H1 (cell line): Measurements from ENCODE around the gene ERC1. TPM values are rescaled to one million over a fixed set of nuclear protein-coding genes. Genes with fewer than 3 reads are reported as not detected.

Source experiments
- CTCF ChIA-PET: fragments of 300-600 bp; sonication (Branson Sonifier 250); formaldehyde crosslinking; loops from one replicate; lab custom pipeline; 2021; ENCODE audit not compliant: partially characterized antibody; lab: Charles Lee
- POLR2A ChIA-PET: fragments of 300-600 bp; sonication (Branson Sonifier 250); formaldehyde crosslinking; loops from one replicate; lab custom pipeline; 2021; ENCODE audit warnings: inconsistent platforms; ENCODE audit not compliant: partially characterized antibody; lab: Charles Lee
- DNase-seq, 2 experiments: peaks; one replicate each; pipeline versions ENCODE4 v3.0.0 to v3.0.0-alpha.2; 2010 to 2022; ENCODE audit warnings: low spot score in 2 of 2, low read depth in 1 of 2, mixed read lengths in 1 of 2
- FAIRE-seq: peaks from 2 replicates; lab custom pipeline; 2011; peaks lifted over from hg19 to GRCh38; lab: Jason Lieb, UNC
- H2AFZ ChIP-seq: 2 replicates; pipeline ENCODE4 v1.8.1; 2012; ENCODE audit warnings: low read length, inconsistent platforms
- H2AK5ac ChIP-seq: 2 replicates; pipeline ENCODE4 v1.6.1; 2013; ENCODE audit warnings: low read depth, low read length
- H2BK120ac ChIP-seq: replicated peaks from 2 replicates; pipeline ENCODE3; 2013; ENCODE audit warnings: low read depth, low read length, inconsistent platforms
- H2BK12ac ChIP-seq: 2 replicates; pipeline ENCODE4 v1.6.1; 2013; ENCODE audit warnings: low read depth, low read length
- H2BK15ac ChIP-seq: 2 replicates; pipeline ENCODE4 v1.6.1; 2013; ENCODE audit warnings: low read length
- H2BK20ac ChIP-seq: 2 replicates; pipeline ENCODE4 v1.6.1; 2013; ENCODE audit warnings: low read length
- H2BK5ac ChIP-seq: 2 replicates; pipeline ENCODE4 v1.6.1; 2013; ENCODE audit warnings: low read depth, low read length
- H3K14ac ChIP-seq: 2 replicates; pipeline ENCODE4 v1.6.1; 2013; ENCODE audit warnings: inconsistent platforms; ENCODE audit not compliant: insufficient read length
- H3K18ac ChIP-seq: 2 replicates; pipeline ENCODE4 v1.6.1; 2013; ENCODE audit warnings: low read length; ENCODE audit errors: extremely low read depth
- H3K23ac ChIP-seq: 2 replicates; pipeline ENCODE4 v1.6.1; 2013; ENCODE audit warnings: inconsistent platforms; ENCODE audit not compliant: insufficient read length
- H3K23me2 ChIP-seq: 2 replicates; pipeline ENCODE4 v1.6.1; 2013; ENCODE audit warnings: low read depth, low read length
- H3K27ac ChIP-seq: 2 replicates; pipeline ENCODE4 v1.6.1; 2011; ENCODE audit warnings: low read depth, low read length, inconsistent platforms
- H3K27me3 ChIP-seq, 4 experiments: replicated peaks in 1 of 4; 1 replicate in 1 of 4; 2 replicates in 3 of 4; pipeline versions ENCODE4 v1.6.1 to v1.8.1; 2011 to 2013; ENCODE audit warnings: low read length in 3 of 4, mild to moderate bottlenecking in 3 of 4, inconsistent platforms in 2 of 4, mixed read lengths in 2 of 4, moderate library complexity in 1 of 4; ENCODE audit not compliant: control insufficient read depth in 3 of 4, insufficient read depth in 3 of 4; ENCODE audit errors: extremely low read depth in 1 of 4
- H3K36me3 ChIP-seq, 4 experiments: 2 replicates each; pipeline versions ENCODE4 v1.6.1 to v1.8.1; 2011 to 2013; ENCODE audit warnings: mild to moderate bottlenecking in 4 of 4, low read length in 3 of 4, moderate library complexity in 2 of 4, control low read depth in 1 of 4, inconsistent platforms in 1 of 4; ENCODE audit not compliant: insufficient read depth in 4 of 4, control insufficient read depth in 2 of 4
- H3K4ac ChIP-seq: replicated peaks from 2 replicates; pipeline ENCODE3; 2013; ENCODE audit warnings: low read length, low read depth, mixed read lengths, inconsistent platforms; ENCODE audit not compliant: insufficient read length
- H3K4me1 ChIP-seq, 4 experiments: replicated peaks in 1 of 4; 1 replicate in 1 of 4; 2 replicates in 3 of 4; pipeline versions ENCODE4 v1.6.1 to v1.8.1; 2011 to 2013; ENCODE audit warnings: low read length in 3 of 4, inconsistent platforms in 2 of 4, mixed read lengths in 1 of 4; ENCODE audit not compliant: insufficient read depth in 4 of 4, control insufficient read depth in 3 of 4
- H3K4me2 ChIP-seq, 2 experiments: 2 replicates each; pipeline versions ENCODE4 v1.6.1 to v1.8.1; 2011 to 2013; ENCODE audit warnings: low read depth in 2 of 2, low read length in 2 of 2, control low read depth in 1 of 2, inconsistent platforms in 1 of 2, mild to moderate bottlenecking in 1 of 2; ENCODE audit not compliant: insufficient read depth in 1 of 2
- H3K4me3 ChIP-seq, 4 experiments: fragments of 200-600, 300-600 bp in 1 of 4; sonication (generic), shearing (Covaris generic), sonication (Bioruptor Twin) in 1 of 4; 2 replicates each; pipeline versions ENCODE4 v1.5.1 to v1.8.1; 2011 to 2016; ENCODE audit warnings: low read length in 4 of 4, low read depth in 3 of 4, control low read depth in 2 of 4, inconsistent platforms in 2 of 4, mild to moderate bottlenecking in 2 of 4, mixed read lengths in 1 of 4, moderate library complexity in 1 of 4; ENCODE audit not compliant: insufficient read depth in 2 of 4; ENCODE audit errors: extremely low read depth in 1 of 4
- H3K56ac ChIP-seq: replicated peaks from 2 replicates; pipeline ENCODE3; 2013; ENCODE audit warnings: low read depth, mild to moderate bottlenecking, mixed read lengths, low read length, inconsistent platforms; ENCODE audit not compliant: insufficient read length
- H3K79me1 ChIP-seq: 2 replicates; pipeline ENCODE4 v1.6.1; 2013; ENCODE audit warnings: low read depth, low read length, control low read depth
- H3K79me2 ChIP-seq, 2 experiments: 2 replicates each; pipeline versions ENCODE4 v1.6.1 to v1.8.1; 2012 to 2013; ENCODE audit warnings: low read length in 2 of 2, mild to moderate bottlenecking in 2 of 2, inconsistent platforms in 1 of 2; ENCODE audit not compliant: insufficient read depth in 2 of 2, control insufficient read depth in 1 of 2
- H3K9ac ChIP-seq, 4 experiments: replicated peaks in 1 of 4; 1 replicate in 1 of 4; 2 replicates in 3 of 4; pipeline versions ENCODE4 v1.6.1 to v1.8.1; 2011 to 2013; ENCODE audit warnings: low read depth in 3 of 4, low read length in 3 of 4, control low read depth in 2 of 4, mild to moderate bottlenecking in 2 of 4, moderate library complexity in 2 of 4, inconsistent platforms in 1 of 4; ENCODE audit errors: extremely low read depth in 1 of 4
- H3K9me3 ChIP-seq, 2 experiments: 2 replicates each; pipeline versions ENCODE4 v1.6.1 to v1.8.1; 2012 to 2013; ENCODE audit warnings: mild to moderate bottlenecking in 2 of 2, moderate library complexity in 2 of 2, control low read depth in 1 of 2, inconsistent platforms in 1 of 2, low read depth in 1 of 2, low read length in 1 of 2, mixed read lengths in 1 of 2; ENCODE audit not compliant: insufficient read depth in 2 of 2
- H4K20me1 ChIP-seq, 2 experiments: replicated peaks in 1 of 2; 2 replicates each; pipeline versions ENCODE3 to v1.8.1; 2011 to 2013; ENCODE audit warnings: inconsistent platforms in 2 of 2, low read length in 2 of 2, mild to moderate bottlenecking in 1 of 2; ENCODE audit not compliant: insufficient read depth in 2 of 2, control insufficient read depth in 1 of 2
- H4K5ac ChIP-seq: 2 replicates; pipeline ENCODE4 v1.6.1; 2013; ENCODE audit warnings: low read length, low read depth, mixed read lengths, inconsistent platforms; ENCODE audit not compliant: insufficient read length
- H4K8ac ChIP-seq: 2 replicates; pipeline ENCODE4 v1.8.0; 2013; ENCODE audit warnings: mild to moderate bottlenecking, moderate library complexity, low read length, inconsistent platforms; ENCODE audit not compliant: insufficient read depth; ENCODE audit errors: extremely low read depth
- H4K91ac ChIP-seq: replicated peaks from 2 replicates; pipeline ENCODE3; 2013; ENCODE audit warnings: low read length, mixed read lengths, inconsistent platforms; ENCODE audit not compliant: insufficient read length
- WGBS, 2 experiments: shearing (Covaris generic) in 1 of 2; methylation state at CpG; one replicate each; pipeline versions ENCODE4 v1.1.6 to v1.1.7; 2013 to 2015; ENCODE audit warnings: low lambda C conversion rate in 2 of 2, mixed read lengths in 2 of 2, inconsistent platforms in 1 of 2, low coverage in 1 of 2, missing lambda C conversion rate in 1 of 2; ENCODE audit not compliant: insufficient replicate concordance in 2 of 2, insufficient coverage in 1 of 2, insufficient read length in 1 of 2; ENCODE audit errors: extremely low coverage in 1 of 2, missing lambda C conversion rate in 1 of 2; 5-methylcytosine and 5-hydroxymethylcytosine counted together
- polyA plus RNA-seq, 7 experiments: library from polyadenylated mRNA; depleted of rRNA in 3 of 7; stranded (reverse) in 5 of 7; unstranded in 2 of 7; fragments of >200 nt in 5 of 7; fragments of 200-250 nt in 2 of 7; gene quantifications; 1 replicate in 5 of 7; 2 replicates in 1 of 7; 4 replicates in 1 of 7; pipeline versions ENCODE4 v1.2.1 to v1.2.3, GENCODE V29; 2011 to 2013; ENCODE audit warnings: missing spikeins in 2 of 7, mixed read lengths in 2 of 7
- total RNA-seq: library from RNA; stranded (reverse); fragmentation: NEBNext Ultra II Directional; extraction: Animal tissue kit (Norgen Biotek cat#: 25700); gene quantifications from 2 replicates; pipeline ENCODE4 v1.2.1, GENCODE V29; 2021
- TF ChIP-seq, protein P1 (sequence below): IDR thresholded peaks from 2 replicates; pipeline ENCODE4 v1.6.1; 2012; ENCODE audit warnings: inconsistent platforms

ERC1 gene
- total and polyA plus RNA-seq, 2 of the 8 experiments (the other 6 are each of a cell fraction or from before 2014, with no cell fraction given): 7.8 to 45.7 TPM

DNA sequence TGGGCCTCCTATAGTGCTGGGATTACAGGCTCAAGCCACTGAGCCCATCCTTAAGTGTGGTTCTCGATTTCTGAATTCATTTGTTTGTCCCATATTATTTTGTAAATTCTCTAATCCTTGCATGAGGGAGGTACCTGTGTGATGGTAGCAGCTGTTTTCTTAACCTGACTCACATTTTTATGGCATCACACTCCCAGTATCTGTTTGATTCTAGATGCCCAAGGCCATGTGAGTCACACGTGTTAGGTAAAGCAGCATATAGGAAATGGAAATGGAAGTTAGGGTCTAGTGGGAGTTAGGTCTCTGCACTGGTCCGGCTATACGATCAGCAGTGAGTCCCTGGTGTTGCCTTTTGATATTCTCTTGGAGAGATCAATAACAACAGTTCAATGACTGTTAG is 198.1 kb downstream of the ERC1 start:
- H3K4ac ChIP-seq: no peak overlapping the region
- no peak overlapping the region for H3K14ac ChIP-seq
- no peak overlapping the region for H3K4me2 ChIP-seq
- POLR2A ChIA-PET: interaction anchor here (0.6 kb wide), 1 partner anchor 918 kb away, joined by 3 read pairs; no protein-coding TSS in a partner anchor
- no peak overlapping the region for H4K91ac ChIP-seq
- no peak overlapping the region for H2BK120ac ChIP-seq
- H3K27me3 ChIP-seq: no peaks in the 10 kb centered on the region
- no peak overlapping the region for H4K5ac ChIP-seq
- no peaks in the 10 kb centered on the region for H3K79me1 ChIP-seq
- H2AFZ ChIP-seq: no peak overlapping the region
- H4K20me1 ChIP-seq: no peaks in the 10 kb centered on the region
- H2AK5ac ChIP-seq: no peak overlapping the region
- H2BK15ac ChIP-seq: no peak overlapping the region
- no peak for FAIRE-seq
- H3K4me3 ChIP-seq: no peak overlapping the region
- no peak overlapping the region for H4K8ac ChIP-seq
- no peak overlapping the region for H3K23ac ChIP-seq
- 84% methylated on average over 4 of the region's 4 CpGs; no CpG with 5 or more reads in 1 of the 2 experiments for WGBS, 2 experiments
- DNase-seq: no peak
- H3K18ac ChIP-seq: no peak overlapping the region
- no peak overlapping the region for H3K9ac ChIP-seq
- H2BK5ac ChIP-seq: no peak overlapping the region
- H2BK20ac ChIP-seq: no peak overlapping the region
- peaks cover 0 to 12% (median 1%) of the 10 kb centered on the region in 4 experiments; a peak in 3 of 8 replicates for H3K36me3 ChIP-seq
- CTCF ChIA-PET: no interaction called here
- no peaks in the 10 kb centered on the region for H3K23me2 ChIP-seq
- no peaks in the 10 kb centered on the region for H3K79me2 ChIP-seq
- no peaks in the 10 kb centered on the region for H3K9me3 ChIP-seq
- H3K27ac ChIP-seq: no peak overlapping the region
- no peak overlapping the region for H3K56ac ChIP-seq
- H3K4me1 ChIP-seq: peaks cover 0 to 5% (median 1%) of the 10 kb centered on the region in 4 experiments; a peak in 2 of 7 replicates
- TF ChIP-seq, protein P1, sequence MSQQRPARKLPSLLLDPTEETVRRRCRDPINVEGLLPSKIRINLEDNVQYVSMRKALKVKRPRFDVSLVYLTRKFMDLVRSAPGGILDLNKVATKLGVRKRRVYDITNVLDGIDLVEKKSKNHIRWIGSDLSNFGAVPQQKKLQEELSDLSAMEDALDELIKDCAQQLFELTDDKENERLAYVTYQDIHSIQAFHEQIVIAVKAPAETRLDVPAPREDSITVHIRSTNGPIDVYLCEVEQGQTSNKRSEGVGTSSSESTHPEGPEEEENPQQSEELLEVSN: no peak
- H2BK12ac ChIP-seq: no peak overlapping the region
